ENCODE results near the gene CLPTM1. TPM values are rescaled to one million over a fixed set of nuclear protein-coding genes. Genes with fewer than 3 reads are reported as not detected.

The CLPTM1 gene
- total and polyA plus RNA-seq, 2 of the 8 experiments (the other 6 are each of a cell fraction or from before 2014, with no cell fraction given), result 84.8 to 108 TPM

GRCh38 chr19:45035755-45036154 lies 80.6 kb downstream of the CLPTM1 start:
- H3K18ac ChIP-seq (ENCODE audit: extremely low read depth, low read length), result no peak overlapping the region
- DNase-seq (ENCODE audit: low read depth in 1 of 2, low spot score in 2 of 2) (no peak), FAIRE-seq (no peak)
- no peak overlapping the region for H3K4ac ChIP-seq (replicated peaks; ENCODE audit: insufficient read length, low read depth, low read length)
- no peak overlapping the region for H2BK5ac ChIP-seq (ENCODE audit: low read depth, low read length)
- H3K27me3 ChIP-seq (replicated peaks in 1 of 4; ENCODE audit: control insufficient read depth in 3 of 4, extremely low read depth in 1 of 4, insufficient read depth in 3 of 4, low read length in 3 of 4), result no peaks in the 10 kb centered on the region
- H3K9me3 ChIP-seq (ENCODE audit: insufficient read depth in 2 of 2, low read depth in 1 of 2, low read length in 1 of 2), result no peaks in the 10 kb centered on the region
- no peak overlapping the region for H3K14ac ChIP-seq (ENCODE audit: insufficient read length)
- H2BK120ac ChIP-seq (replicated peaks; ENCODE audit: low read depth, low read length), result no peak overlapping the region
- H3K9ac ChIP-seq (replicated peaks in 1 of 4; ENCODE audit: extremely low read depth in 1 of 4, low read depth in 3 of 4, low read length in 3 of 4), result no peak overlapping the region
- H3K79me1 ChIP-seq (ENCODE audit: low read depth, low read length), result peaks cover 14% of the 10 kb centered on the region
- peaks cover 7 to 10% of the 10 kb centered on the region in 2 experiments for H4K20me1 ChIP-seq (replicated peaks in 1 of 2; ENCODE audit: control insufficient read depth in 1 of 2, insufficient read depth in 2 of 2, low read length in 2 of 2)
- H3K27ac ChIP-seq (ENCODE audit: low read depth, low read length), result no peak overlapping the region
- H3K4me2 ChIP-seq (ENCODE audit: insufficient read depth in 1 of 2, low read depth in 2 of 2, low read length in 2 of 2), result no peak overlapping the region
- H2AFZ ChIP-seq (ENCODE audit: low read length), result no peak overlapping the region
- CTCF ChIA-PET (ENCODE audit: partially characterized antibody), result interaction anchor here (0.7 kb wide), 2 partner anchors 39 to 56 kb away, joined by 3 read pairs; no protein-coding TSS in a partner anchor
- H3K79me2 ChIP-seq (ENCODE audit: control insufficient read depth in 1 of 2, insufficient read depth in 2 of 2, low read length in 2 of 2), result peaks cover 10 to 14% of the 10 kb centered on the region in 2 experiments
- H3K4me3 ChIP-seq (ENCODE audit: extremely low read depth in 1 of 4, insufficient read depth in 2 of 4, low read depth in 3 of 4, low read length in 4 of 4), result no peak overlapping the region
- no peak overlapping the region for H2BK12ac ChIP-seq (ENCODE audit: low read depth, low read length)
- H3K4me1 ChIP-seq (replicated peaks in 1 of 4; ENCODE audit: control insufficient read depth in 3 of 4, insufficient read depth in 4 of 4, low read length in 3 of 4), result peaks cover 0 to 7% (median 4%) of the 10 kb centered on the region in 4 experiments; a peak in 6 of 7 replicates
- no peak overlapping the region for H3K56ac ChIP-seq (replicated peaks; ENCODE audit: insufficient read length, low read depth, low read length)
- no peak overlapping the region for H2BK15ac ChIP-seq (ENCODE audit: low read length)
- no peak overlapping the region for H2AK5ac ChIP-seq (ENCODE audit: low read depth, low read length)
- peaks cover 2% of the 10 kb centered on the region for H3K23me2 ChIP-seq (ENCODE audit: low read depth, low read length)
- H3K36me3 ChIP-seq (ENCODE audit: control insufficient read depth in 2 of 4, insufficient read depth in 4 of 4, low read length in 3 of 4), result peaks cover 0 to 13% (median 6%) of the 10 kb centered on the region in 4 experiments; a peak in 4 of 8 replicates
- no peak overlapping the region for H4K5ac ChIP-seq (ENCODE audit: insufficient read length, low read depth, low read length)
- TF ChIP-seq EZH2 (IDR thresholded peaks at IDR 0.05; ENCODE audit: low read depth, low read length, severe bottlenecking) (no peak), KDM1A (IDR thresholded peaks at IDR 0.05; ENCODE audit: borderline replicate concordance, low read length) (peak; percentile 35; the same call in 1 of the 2 replicates)
- POLR2A ChIA-PET (ENCODE audit: partially characterized antibody), result interaction anchor here (1.5 to 1.8 kb wide), 3 partner anchors 9 to 61 kb away, joined by 4 read pairs; no protein-coding TSS in a partner anchor
- H4K8ac ChIP-seq (ENCODE audit: extremely low read depth, insufficient read depth, low read length), result no peak overlapping the region
- no peak overlapping the region for H2BK20ac ChIP-seq (ENCODE audit: low read length)
- no peak overlapping the region for H4K91ac ChIP-seq (replicated peaks; ENCODE audit: insufficient read length, low read length)
- H3K23ac ChIP-seq (ENCODE audit: insufficient read length), result no peak overlapping the region
- WGBS, 2 experiments (ENCODE audit: extremely low coverage in 1 of 2, insufficient coverage in 1 of 2, insufficient read length in 1 of 2, insufficient replicate concordance in 2 of 2, low coverage in 1 of 2, low lambda C conversion rate in 2 of 2, missing lambda C conversion rate in 1 of 2), result 96% methylated on average over 6 of the region's 6 CpGs; no CpG with 5 or more reads in 1 of the 2 experiments
